AG09309 (cell line): Measurements from ENCODE around the gene SND1.

Experiments
- DNase-seq: peaks from one replicate; pipeline ENCODE4 v3.0.0-alpha.2; 2010; ENCODE audit warnings: low read depth
- H3K4me3 ChIP-seq: 2 replicates; pipeline ENCODE4 v1.5.1; 2011; ENCODE audit warnings: mild to moderate bottlenecking, low read depth, low read length, moderate library complexity; ENCODE audit not compliant: control insufficient read depth
- CTCF ChIP-seq: IDR thresholded peaks from 2 replicates; pipeline ENCODE4 v1.5.1; 2011; ENCODE audit warnings: mild to moderate bottlenecking, low read depth, low read length, inconsistent platforms; ENCODE audit not compliant: insufficient read depth, control insufficient read depth; ENCODE audit errors: missing control alignments

Gene SND1

GRCh38 chr7:127819975-127820731 is 168.2 kb downstream of the SND1 start:
- no peak overlapping the region for H3K4me3 ChIP-seq
- no peak for TF ChIP-seq CTCF
- DNase-seq, result no peak

GRCh38 chr7:127820732-127821085 is 168.7 kb downstream of the SND1 start:
- TF ChIP-seq CTCF, result no peak
- no peak for DNase-seq
- no peak overlapping the region for H3K4me3 ChIP-seq

- TF ChIP-seq CTCF, result no peak
- DNase-seq, result no peak
- no peak overlapping the region for H3K4me3 ChIP-seq
Measured at GRCh38 chr7:127821146-127821545, 169.2 kb downstream of the SND1 start.

DNA sequence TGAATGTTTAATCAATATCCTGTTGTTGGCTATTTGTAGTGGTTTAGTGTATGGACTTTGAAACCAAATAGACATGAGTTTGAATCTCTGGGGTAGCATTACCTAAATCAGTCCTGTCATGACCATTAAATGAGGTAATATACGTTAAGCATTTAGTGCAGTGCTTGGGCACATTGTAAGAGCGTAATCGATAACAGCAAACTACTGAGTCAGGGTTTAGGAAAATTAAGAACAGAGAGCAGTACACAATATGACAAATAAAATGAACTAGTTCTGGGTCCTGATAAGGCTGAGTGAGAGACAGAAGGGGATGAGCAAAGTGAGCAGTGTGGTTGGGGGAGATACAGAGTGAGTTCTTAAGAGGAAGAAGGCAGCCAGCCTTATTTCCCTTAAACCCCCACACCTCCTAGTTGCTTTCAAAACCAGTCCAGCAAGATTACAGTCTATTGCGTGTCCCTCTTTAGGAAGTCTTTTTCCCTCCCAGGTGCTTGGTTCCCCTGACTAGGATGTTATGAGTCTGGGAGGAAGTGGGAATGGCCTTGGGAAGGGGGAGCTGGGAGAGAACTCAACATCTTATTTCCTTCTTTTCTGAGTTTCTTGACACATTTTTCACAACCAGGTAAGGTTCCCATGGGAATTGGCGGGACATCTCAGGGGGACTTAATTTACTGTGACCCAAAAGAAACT is 171.0 kb downstream of the SND1 start:
- no peak for TF ChIP-seq CTCF
- DNase-seq, result no peak
- H3K4me3 ChIP-seq, result no peak overlapping the region

- H3K4me3 ChIP-seq, result no peak overlapping the region
- no peak for DNase-seq
- no peak for TF ChIP-seq CTCF
Measured at GRCh38 chr7:127824682-127825081, 172.7 kb downstream of the SND1 start.

- no peak for DNase-seq
- no peak for TF ChIP-seq CTCF
- no peak overlapping the region for H3K4me3 ChIP-seq
Measured at GRCh38 chr7:127828843-127829500, 177.0 kb downstream of the SND1 start.
